ENCODE data around the gene RLN3.

GRCh38 chr19:13998426-13998825 is 29.5 kb upstream of the RLN3 start:
- TF ChIP-seq CTCF (optimal IDR thresholded peaks at IDR 0.05 in 1 of 3, IDR thresholded peaks at IDR 0.05 in 1 of 3, conservative IDR thresholded peaks at IDR 0.05 in 1 of 3; ENCODE audit: extremely low read depth in 1 of 3, insufficient read depth in 2 of 3, low read length in 3 of 3): no peak
- no peak for TF ChIP-seq EZH2 (IDR thresholded peaks at IDR 0.05; ENCODE audit: low read length)

All from keratinocyte (primary cell).